HepG2 (cell line): Measurements from ENCODE around the gene STYXL1. TPM values are rescaled to one million over a fixed set of nuclear protein-coding genes. Genes with fewer than 3 reads are reported as not detected.

ENCODE experiments used
- ATAC-seq: fragments of 200-7000 bp; cut with Tn5 transposase; 3 replicates; pipeline ENCODE4 v1.9.1; 2020; ENCODE audit warnings: mild to moderate bottlenecking, moderate library complexity
- BruUV-seq: library from RNA; stranded (reverse); fragments of 400-500 nt; replicated peaks from 2 replicates; lab custom pipeline; 2021; lab: Mats Ljungman, UMichigan
- CTCF ChIA-PET: fragments of 300-600 bp; formaldehyde crosslinking; extraction: SDS; loops from one replicate; lab custom pipeline; 2021; ENCODE audit warnings: low total read pairs, inconsistent platforms, low intra/inter-chr PET ratio; lab: Yijun Ruan, JAX
- POLR2A ChIA-PET: fragments of 350-600 bp; sonication (Branson Sonifier 250); formaldehyde crosslinking; loops from one replicate; lab custom pipeline; 2020; ENCODE audit warnings: antibody characterized with exemption, inconsistent platforms; lab: Yijun Ruan, JAX
- DNase-seq: peaks from one replicate; pipeline ENCODE4 v3.0.0-alpha.2; 2015; ENCODE audit warnings: low spot score
- FAIRE-seq: peaks from 3 replicates; lab custom pipeline; 2011; peaks lifted over from hg19 to GRCh38; lab: Jason Lieb, UNC
- H2AFZ ChIP-seq: one replicate; pipeline ENCODE4 v1.6.1; 2011; ENCODE audit warnings: low read length, inconsistent platforms
- H3K27ac ChIP-seq: fragments of 300-600 bp; 3 replicates; pipeline ENCODE4 v1.8.0; 2011; ENCODE audit warnings: mixed run types, mild to moderate bottlenecking, mixed read lengths, low read length, inconsistent platforms; ENCODE audit not compliant: insufficient read depth; ENCODE audit errors: extremely low read length
- H3K27me3 ChIP-seq, 2 experiments: fragments of 200-600 bp in 1 of 2; 2 replicates in 1 of 2; 3 replicates in 1 of 2; pipeline versions ENCODE4 v1.6.0 to v1.8.0; 2011; ENCODE audit warnings: low read length in 2 of 2, mild to moderate bottlenecking in 2 of 2, moderate library complexity in 2 of 2, inconsistent platforms in 1 of 2; ENCODE audit not compliant: insufficient read depth in 2 of 2, control insufficient read depth in 1 of 2
- H3K36me3 ChIP-seq, 2 experiments: fragments of 200-600 bp in 1 of 2; replicated peaks in 1 of 2; 2 replicates in 1 of 2; 3 replicates in 1 of 2; pipeline versions ENCODE4 v1.5.1 to v1.8.0; 2011; ENCODE audit warnings: low read length in 2 of 2, inconsistent platforms in 1 of 2; ENCODE audit not compliant: insufficient read depth in 2 of 2, control insufficient read depth in 1 of 2
- H3K4me1 ChIP-seq: 2 replicates; pipeline ENCODE4 v1.5.1; 2012; ENCODE audit warnings: low read length, inconsistent platforms; ENCODE audit not compliant: insufficient read depth
- H3K4me2 ChIP-seq: 2 replicates; pipeline ENCODE4 v1.6.0; 2011; ENCODE audit warnings: low read depth, low read length, inconsistent platforms
- H3K4me3 ChIP-seq, 3 experiments: fragments of 200-600 bp in 1 of 3; sonication (generic), shearing (Covaris generic) in 1 of 3; replicated peaks in 1 of 3; 2 replicates each; pipeline ENCODE4 v1.5.1; 2011 to 2016; ENCODE audit warnings: low read length in 3 of 3, inconsistent platforms in 2 of 3, low read depth in 2 of 3, mild to moderate bottlenecking in 2 of 3, control low read depth in 1 of 3, mixed read lengths in 1 of 3; ENCODE audit not compliant: insufficient read depth in 1 of 3
- H3K79me2 ChIP-seq: one replicate; pipeline ENCODE4 v1.6.1; 2011; ENCODE audit warnings: low read length, inconsistent platforms; ENCODE audit not compliant: insufficient read depth
- H3K9ac ChIP-seq: 2 replicates; pipeline ENCODE4 v1.6.0; 2011; ENCODE audit warnings: mild to moderate bottlenecking, low read depth, low read length, inconsistent platforms; ENCODE audit not compliant: insufficient read depth
- H3K9me3 ChIP-seq: 2 replicates; pipeline ENCODE4 v1.5.1; 2012; ENCODE audit warnings: mild to moderate bottlenecking, low read length
- H4K20me1 ChIP-seq: 2 replicates; pipeline ENCODE4 v1.6.0; 2011; ENCODE audit warnings: inconsistent platforms, mild to moderate bottlenecking, low read length, moderate library complexity; ENCODE audit not compliant: insufficient read depth
- ATM ChIP-seq: fragments of 450-650 bp; IDR thresholded peaks from 2 replicates; pipeline ENCODE4 v1.7.1; 2017; ENCODE audit warnings: mild to moderate bottlenecking, borderline replicate concordance
- FOXK2 ChIP-seq: fragments of 450-650 bp; IDR thresholded peaks from 2 replicates; pipeline ENCODE4 v1.6.1; 2016
- HNRNPL ChIP-seq: fragments of 200-400 bp; formaldehyde crosslinking; IDR thresholded peaks from 2 replicates; pipeline ENCODE4 v1.6.1; 2017; ENCODE audit warnings: mild to moderate bottlenecking, low read depth, low read length
- KDM3A ChIP-seq: IDR thresholded peaks from 2 replicates; pipeline ENCODE4 v1.6.1; 2018; ENCODE audit warnings: low read depth, missing compliant biosample characterization
- MED13 ChIP-seq: sonication (generic); formaldehyde crosslinking; IDR thresholded peaks from 2 replicates; pipeline ENCODE4 v1.5.0; 2020; ENCODE audit warnings: missing genetic modification reagents
- MED8 ChIP-seq: sonication (generic); formaldehyde crosslinking; IDR thresholded peaks from 2 replicates; pipeline ENCODE4 v1.8.1; 2023; ENCODE audit warnings: mild to moderate bottlenecking, missing genetic modification reagents; ENCODE audit not compliant: insufficient replicate concordance
- MIER2 ChIP-seq: IDR thresholded peaks from 2 replicates; pipeline ENCODE4 v1.6.1; 2016; ENCODE audit warnings: missing biosample characterization, missing genetic modification reagents
- SRY ChIP-seq: sonication (generic); formaldehyde crosslinking; IDR thresholded peaks from 2 replicates; pipeline ENCODE4 v1.8.0; 2022; ENCODE audit warnings: mild to moderate bottlenecking, missing genetic modification reagents
- ZNF296 ChIP-seq: sonication (generic); formaldehyde crosslinking; conservative IDR thresholded peaks from 2 replicates; pipeline ENCODE4 v1.5.0; 2020; ENCODE audit warnings: mild to moderate bottlenecking, missing genetic modification reagents
- ZNF547 ChIP-seq: sonication (generic); formaldehyde crosslinking; IDR thresholded peaks from 2 replicates; pipeline ENCODE4 v1.5.1; 2020; ENCODE audit warnings: mild to moderate bottlenecking, missing genetic modification reagents
- WGBS: methylation state at CpG from one replicate; pipeline ENCODE4 v1.1.6; 2017; ENCODE audit warnings: low lambda C conversion rate; 5-methylcytosine and 5-hydroxymethylcytosine counted together
- in situ Hi-C: cut with HindIII; loops from 2 replicates; pipeline ENCODE4 v1.10.0; 2017; ENCODE audit warnings: low pct_unique_long_range_greater_than_20kb; ENCODE audit not compliant: extremely low pct_ligation_motif_present
- intact Hi-C: fragments of 100-400 bp; cut with micrococcal nuclease; formaldehyde crosslinking; loops from one replicate; pipeline ENCODE4 v1.10.0; 2022; ENCODE audit not compliant: unreplicated experiment
- polyA plus RNA-seq, 8 experiments: library from polyadenylated mRNA; depleted of rRNA in 3 of 8; stranded (reverse) in 7 of 8; unstranded in 1 of 8; fragments of >200 nt; fragmentation: Illumina TruSeq in 4 of 8; extraction: Trizol in 4 of 8; gene quantifications; 2 replicates each; pipeline versions ENCODE4 v1.2.1 to v1.2.3, GENCODE V29; 2011 to 2016; ENCODE audit warnings: low read depth in 4 of 8, missing spikeins in 1 of 8, mixed read lengths in 1 of 8; ENCODE audit not compliant: insufficient read depth in 1 of 8
- total RNA-seq, 5 experiments: library from RNA; depleted of rRNA; stranded (reverse); fragments of >200 nt; fragmentation: Illumina TruSeq; extraction: Trizol; gene quantifications; 2 replicates each; pipeline ENCODE4 v1.2.3, GENCODE V29; 2016; ENCODE audit warnings: low read depth in 1 of 5
- TF ChIP-seq, protein P1 (sequence below): sonication (generic); formaldehyde crosslinking; IDR thresholded peaks from 2 replicates; pipeline ENCODE4 v1.4.0; 2020; ENCODE audit warnings: missing genetic modification reagents
- TF ChIP-seq, protein P2 (sequence below): sonication (generic); formaldehyde crosslinking; IDR thresholded peaks from 2 replicates; pipeline ENCODE4 v1.4.0; 2020; ENCODE audit warnings: missing genetic modification reagents

Gene STYXL1
- total and polyA plus RNA-seq, 2 of the 13 experiments (the other 11 are each of a cell fraction or from before 2014, with no cell fraction given) = 23.9 to 38.3 TPM

DNA sequence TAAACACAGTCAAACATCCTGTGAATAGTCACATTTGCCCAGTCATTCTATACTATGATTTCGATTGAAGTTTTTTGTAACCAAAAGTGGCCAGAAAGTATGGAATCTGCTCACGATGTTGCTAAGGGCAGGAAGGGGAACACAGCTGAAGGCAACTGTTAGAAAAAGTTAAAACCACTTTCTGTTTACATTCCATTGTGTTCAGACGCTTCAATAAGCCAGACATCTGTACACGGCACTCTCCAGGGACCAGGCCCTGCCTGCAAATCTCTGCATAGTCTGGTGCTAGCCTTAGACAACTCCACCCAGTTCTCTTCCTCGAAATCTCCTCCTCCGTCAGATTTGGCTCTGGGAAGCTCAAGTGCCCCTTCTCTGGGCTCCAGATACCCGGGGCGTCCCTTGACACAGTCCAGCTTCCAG is 36.3 kb downstream of the STYXL1 start:
- H2AFZ ChIP-seq = no peak overlapping the region
- no peaks in the 10 kb centered on the region for H3K79me2 ChIP-seq
- no peak overlapping the region for H3K4me3 ChIP-seq
- POLR2A ChIA-PET = no interaction called here
- 90% methylated on average over 8 of the region's 8 CpGs for WGBS
- CTCF ChIA-PET = no interaction called here
- no peak overlapping the region for H3K27ac ChIP-seq
- ATAC-seq (no peak), DNase-seq (no peak), FAIRE-seq (no peak)
- no peak for TF ChIP-seq ZNF296 (CRISPR knock-in tag)
- no peak for TF ChIP-seq MED8 (CRISPR knock-in tag)
- TF ChIP-seq SRY = no peak
- TF ChIP-seq MIER2 (CRISPR knock-in tag) = no peak
- no peak for TF ChIP-seq FOXK2
- TF ChIP-seq ZNF547 (CRISPR knock-in tag) = no peak
- TF ChIP-seq KDM3A (CRISPR knock-in tag) = no peak
- TF ChIP-seq, protein P1, sequence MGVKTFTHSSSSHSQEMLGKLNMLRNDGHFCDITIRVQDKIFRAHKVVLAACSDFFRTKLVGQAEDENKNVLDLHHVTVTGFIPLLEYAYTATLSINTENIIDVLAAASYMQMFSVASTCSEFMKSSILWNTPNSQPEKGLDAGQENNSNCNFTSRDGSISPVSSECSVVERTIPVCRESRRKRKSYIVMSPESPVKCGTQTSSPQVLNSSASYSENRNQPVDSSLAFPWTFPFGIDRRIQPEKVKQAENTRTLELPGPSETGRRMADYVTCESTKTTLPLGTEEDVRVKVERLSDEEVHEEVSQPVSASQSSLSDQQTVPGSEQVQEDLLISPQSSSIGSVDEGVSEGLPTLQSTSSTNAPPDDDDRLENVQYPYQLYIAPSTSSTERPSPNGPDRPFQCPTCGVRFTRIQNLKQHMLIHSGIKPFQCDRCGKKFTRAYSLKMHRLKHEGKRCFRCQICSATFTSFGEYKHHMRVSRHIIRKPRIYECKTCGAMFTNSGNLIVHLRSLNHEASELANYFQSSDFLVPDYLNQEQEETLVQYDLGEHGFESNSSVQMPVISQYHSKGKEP = no peak
- TF ChIP-seq ATM = no peak
- no peak for TF ChIP-seq HNRNPL
- TF ChIP-seq, protein P2, sequence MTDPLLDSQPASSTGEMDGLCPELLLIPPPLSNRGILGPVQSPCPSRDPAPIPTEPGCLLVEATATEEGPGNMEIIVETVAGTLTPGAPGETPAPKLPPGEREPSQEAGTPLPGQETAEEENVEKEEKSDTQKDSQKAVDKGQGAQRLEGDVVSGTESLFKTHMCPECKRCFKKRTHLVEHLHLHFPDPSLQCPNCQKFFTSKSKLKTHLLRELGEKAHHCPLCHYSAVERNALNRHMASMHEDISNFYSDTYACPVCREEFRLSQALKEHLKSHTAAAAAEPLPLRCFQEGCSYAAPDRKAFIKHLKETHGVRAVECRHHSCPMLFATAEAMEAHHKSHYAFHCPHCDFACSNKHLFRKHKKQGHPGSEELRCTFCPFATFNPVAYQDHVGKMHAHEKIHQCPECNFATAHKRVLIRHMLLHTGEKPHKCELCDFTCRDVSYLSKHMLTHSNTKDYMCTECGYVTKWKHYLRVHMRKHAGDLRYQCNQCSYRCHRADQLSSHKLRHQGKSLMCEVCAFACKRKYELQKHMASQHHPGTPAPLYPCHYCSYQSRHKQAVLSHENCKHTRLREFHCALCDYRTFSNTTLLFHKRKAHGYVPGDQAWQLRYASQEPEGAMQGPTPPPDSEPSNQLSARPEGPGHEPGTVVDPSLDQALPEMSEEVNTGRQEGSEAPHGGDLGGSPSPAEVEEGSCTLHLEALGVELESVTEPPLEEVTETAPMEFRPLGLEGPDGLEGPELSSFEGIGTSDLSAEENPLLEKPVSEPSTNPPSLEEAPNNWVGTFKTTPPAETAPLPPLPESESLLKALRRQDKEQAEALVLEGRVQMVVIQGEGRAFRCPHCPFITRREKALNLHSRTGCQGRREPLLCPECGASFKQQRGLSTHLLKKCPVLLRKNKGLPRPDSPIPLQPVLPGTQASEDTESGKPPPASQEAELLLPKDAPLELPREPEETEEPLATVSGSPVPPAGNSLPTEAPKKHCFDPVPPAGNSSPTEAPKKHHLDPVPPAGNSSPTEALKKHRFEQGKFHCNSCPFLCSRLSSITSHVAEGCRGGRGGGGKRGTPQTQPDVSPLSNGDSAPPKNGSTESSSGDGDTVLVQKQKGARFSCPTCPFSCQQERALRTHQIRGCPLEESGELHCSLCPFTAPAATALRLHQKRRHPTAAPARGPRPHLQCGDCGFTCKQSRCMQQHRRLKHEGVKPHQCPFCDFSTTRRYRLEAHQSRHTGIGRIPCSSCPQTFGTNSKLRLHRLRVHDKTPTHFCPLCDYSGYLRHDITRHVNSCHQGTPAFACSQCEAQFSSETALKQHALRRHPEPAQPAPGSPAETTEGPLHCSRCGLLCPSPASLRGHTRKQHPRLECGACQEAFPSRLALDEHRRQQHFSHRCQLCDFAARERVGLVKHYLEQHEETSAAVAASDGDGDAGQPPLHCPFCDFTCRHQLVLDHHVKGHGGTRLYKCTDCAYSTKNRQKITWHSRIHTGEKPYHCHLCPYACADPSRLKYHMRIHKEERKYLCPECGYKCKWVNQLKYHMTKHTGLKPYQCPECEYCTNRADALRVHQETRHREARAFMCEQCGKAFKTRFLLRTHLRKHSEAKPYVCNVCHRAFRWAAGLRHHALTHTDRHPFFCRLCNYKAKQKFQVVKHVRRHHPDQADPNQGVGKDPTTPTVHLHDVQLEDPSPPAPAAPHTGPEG (CRISPR knock-in tag) = no peak
- no peak for TF ChIP-seq MED13 (CRISPR knock-in tag)
- no peaks in the 10 kb centered on the region for H3K4me1 ChIP-seq
- no peak overlapping the region for H3K9ac ChIP-seq
- H3K9me3 ChIP-seq = no peaks in the 10 kb centered on the region
- no peaks in the 10 kb centered on the region for H3K27me3 ChIP-seq
- no peaks in the 10 kb centered on the region for H4K20me1 ChIP-seq
- peaks cover 0 to 15% of the 10 kb centered on the region in 2 experiments; a peak in 3 of 5 replicates for H3K36me3 ChIP-seq
- BruUV-seq = no TSS peak
- in situ Hi-C loops = no loop called here
- no peak overlapping the region for H3K4me2 ChIP-seq
- intact Hi-C loops = no loop called here
